ENCODE results near the gene CCDC18.
"Not testable (repeated sequence)": the region's sequence is repeated elsewhere in the genome, so short reads cannot be mapped to it uniquely, and the experiment has no call there.

Gene CCDC18, protein sequence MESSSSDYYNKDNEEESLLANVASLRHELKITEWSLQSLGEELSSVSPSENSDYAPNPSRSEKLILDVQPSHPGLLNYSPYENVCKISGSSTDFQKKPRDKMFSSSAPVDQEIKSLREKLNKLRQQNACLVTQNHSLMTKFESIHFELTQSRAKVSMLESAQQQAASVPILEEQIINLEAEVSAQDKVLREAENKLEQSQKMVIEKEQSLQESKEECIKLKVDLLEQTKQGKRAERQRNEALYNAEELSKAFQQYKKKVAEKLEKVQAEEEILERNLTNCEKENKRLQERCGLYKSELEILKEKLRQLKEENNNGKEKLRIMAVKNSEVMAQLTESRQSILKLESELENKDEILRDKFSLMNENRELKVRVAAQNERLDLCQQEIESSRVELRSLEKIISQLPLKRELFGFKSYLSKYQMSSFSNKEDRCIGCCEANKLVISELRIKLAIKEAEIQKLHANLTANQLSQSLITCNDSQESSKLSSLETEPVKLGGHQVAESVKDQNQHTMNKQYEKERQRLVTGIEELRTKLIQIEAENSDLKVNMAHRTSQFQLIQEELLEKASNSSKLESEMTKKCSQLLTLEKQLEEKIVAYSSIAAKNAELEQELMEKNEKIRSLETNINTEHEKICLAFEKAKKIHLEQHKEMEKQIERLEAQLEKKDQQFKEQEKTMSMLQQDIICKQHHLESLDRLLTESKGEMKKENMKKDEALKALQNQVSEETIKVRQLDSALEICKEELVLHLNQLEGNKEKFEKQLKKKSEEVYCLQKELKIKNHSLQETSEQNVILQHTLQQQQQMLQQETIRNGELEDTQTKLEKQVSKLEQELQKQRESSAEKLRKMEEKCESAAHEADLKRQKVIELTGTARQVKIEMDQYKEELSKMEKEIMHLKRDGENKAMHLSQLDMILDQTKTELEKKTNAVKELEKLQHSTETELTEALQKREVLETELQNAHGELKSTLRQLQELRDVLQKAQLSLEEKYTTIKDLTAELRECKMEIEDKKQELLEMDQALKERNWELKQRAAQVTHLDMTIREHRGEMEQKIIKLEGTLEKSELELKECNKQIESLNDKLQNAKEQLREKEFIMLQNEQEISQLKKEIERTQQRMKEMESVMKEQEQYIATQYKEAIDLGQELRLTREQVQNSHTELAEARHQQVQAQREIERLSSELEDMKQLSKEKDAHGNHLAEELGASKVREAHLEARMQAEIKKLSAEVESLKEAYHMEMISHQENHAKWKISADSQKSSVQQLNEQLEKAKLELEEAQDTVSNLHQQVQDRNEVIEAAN (N-terminal part only)

GRCh38 chr1:93180723-93181613, at the start of gene CCDC18:
CCDC18 (plus strand) TSS chr1:93180724; CDS start chr1:93183362, 2,638 bp downstream.
- DNase-seq = no peak

GRCh38 chr1:93132638-93133037, 47.9 kb upstream of the CCDC18 start:
- no peak for DNase-seq

DNA sequence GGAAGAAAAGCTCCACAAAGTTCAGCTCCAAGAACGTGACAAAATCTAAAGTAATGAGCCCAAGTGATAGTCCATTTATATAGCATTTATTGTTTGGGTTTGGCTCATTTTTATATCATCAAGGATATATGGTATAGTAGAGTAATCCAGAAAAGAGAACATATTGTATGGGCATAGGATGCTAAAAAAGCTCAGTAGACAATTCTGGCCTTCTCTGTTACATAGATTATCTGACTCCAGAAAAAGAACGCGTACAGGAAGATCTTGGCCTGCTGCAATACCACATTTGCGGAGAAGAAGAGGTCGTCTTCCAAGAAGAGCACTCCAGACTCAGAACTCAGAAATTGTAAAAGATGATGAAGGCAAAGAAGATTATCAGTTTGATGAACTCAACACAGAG, 44.1 kb upstream of the CCDC18 start:
- no peak for DNase-seq

GRCh38 chr1:93137604-93138292, 42.8 kb upstream of the CCDC18 start:
- DNase-seq = no peak

- DNase-seq = no peak
These were observed 40.4 kb upstream of the CCDC18 start for GRCh38 chr1:93140106-93140505.

GRCh38 chr1:93142161-93142560, 38.4 kb upstream of the CCDC18 start:
- DNase-seq = no peak

DNA sequence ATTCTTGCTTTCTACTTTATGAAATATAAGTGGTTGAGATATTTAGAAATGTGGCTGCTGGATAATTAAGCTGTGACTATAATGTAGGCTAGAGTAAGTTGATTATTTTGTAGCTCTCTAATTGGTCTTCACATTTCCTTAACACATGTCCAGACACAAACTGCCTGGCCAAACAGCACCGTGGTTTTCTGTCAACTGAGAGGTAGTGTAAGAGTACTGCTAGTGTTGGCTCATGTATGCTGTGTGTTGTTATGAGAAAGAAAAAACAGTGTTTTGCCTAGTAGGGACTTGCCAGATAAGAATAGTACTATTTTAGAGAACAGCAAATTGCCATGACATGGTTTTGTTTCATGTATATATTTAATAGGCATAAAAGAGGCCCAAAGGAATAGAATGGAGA, 37.4 kb upstream of the CCDC18 start:
- DNase-seq = no peak

DNA sequence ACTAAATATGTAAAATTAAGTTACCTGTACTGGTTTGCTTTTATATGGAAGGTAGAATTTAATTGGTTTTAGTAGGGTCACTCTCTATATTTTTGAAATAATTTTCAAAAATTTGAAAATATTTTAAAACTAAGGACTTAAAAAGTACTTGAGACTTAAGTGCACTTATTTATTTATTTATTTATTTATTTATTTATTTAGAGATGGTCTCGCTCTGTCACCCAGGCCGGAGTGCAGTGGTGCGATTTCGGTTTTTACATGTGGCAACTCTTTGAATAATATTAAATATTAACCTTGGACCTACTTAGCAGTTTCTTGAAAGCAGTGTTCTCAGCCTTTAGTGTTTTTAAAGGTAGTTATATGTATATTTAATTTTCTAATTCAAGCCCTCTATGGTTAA, 36.8 kb upstream of the CCDC18 start:
- no peak for DNase-seq

DNA sequence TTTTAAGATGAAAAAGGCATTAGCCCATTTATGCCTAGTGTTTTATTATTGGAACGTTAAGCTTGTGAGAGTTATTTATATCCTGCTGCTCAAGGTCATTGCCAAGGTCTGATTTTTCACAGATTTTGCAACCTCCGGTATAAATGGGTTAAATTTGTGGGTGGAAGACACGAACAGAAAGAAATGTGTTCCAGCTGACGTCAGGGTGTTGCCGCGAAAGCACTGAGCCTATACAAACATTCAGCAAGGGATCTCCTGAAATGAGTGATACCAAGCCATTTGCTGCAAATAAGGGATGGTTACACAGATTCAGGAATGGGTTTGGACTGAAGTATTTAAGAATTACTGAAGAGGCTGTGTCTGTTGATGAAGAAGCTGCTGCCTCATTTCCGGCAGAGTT, 32.5 kb upstream of the CCDC18 start:
- no peak for DNase-seq

DNA sequence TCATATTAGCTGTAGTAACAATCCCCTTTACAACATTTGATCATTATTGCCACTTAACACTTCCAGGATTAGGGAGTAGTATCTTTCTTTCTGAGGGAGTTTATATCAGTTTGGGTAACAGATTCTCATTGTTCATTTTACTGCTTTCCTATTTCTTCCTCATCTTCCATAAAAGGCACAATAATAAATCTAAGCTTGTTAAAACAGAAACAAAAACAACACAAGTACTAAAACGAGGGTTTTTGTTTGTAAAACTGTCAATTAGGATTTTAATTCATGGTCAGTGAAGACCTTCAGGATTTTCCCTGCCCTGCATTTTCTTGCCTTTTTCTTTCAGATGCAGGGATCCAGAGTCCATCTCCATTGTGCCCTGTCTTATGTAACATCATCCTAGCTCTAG, 29.8 kb upstream of the CCDC18 start:
- no peak for DNase-seq

DNA sequence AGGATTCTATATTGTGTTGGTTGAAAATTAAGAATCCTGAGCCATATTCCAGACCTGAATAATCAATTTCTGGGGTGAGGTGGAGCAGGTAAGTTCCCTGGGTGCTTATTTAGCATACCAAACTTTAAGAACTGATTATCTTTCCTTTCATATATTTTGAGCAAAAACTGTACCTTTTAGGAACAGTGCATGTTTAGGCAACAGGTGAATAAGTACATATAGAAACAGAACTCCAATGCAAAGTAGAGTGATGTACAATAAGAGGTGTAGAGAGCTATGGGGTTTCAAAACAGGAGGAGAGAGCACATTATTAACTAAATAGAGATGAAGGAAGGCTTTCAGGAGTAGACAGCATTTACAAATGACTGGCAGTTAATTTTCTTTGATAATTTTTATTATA, 29.1 kb upstream of the CCDC18 start:
- no peak for DNase-seq

- DNase-seq = no peak
These were observed 27.7 kb upstream of the CCDC18 start for GRCh38 chr1:93152835-93153234.

DNA sequence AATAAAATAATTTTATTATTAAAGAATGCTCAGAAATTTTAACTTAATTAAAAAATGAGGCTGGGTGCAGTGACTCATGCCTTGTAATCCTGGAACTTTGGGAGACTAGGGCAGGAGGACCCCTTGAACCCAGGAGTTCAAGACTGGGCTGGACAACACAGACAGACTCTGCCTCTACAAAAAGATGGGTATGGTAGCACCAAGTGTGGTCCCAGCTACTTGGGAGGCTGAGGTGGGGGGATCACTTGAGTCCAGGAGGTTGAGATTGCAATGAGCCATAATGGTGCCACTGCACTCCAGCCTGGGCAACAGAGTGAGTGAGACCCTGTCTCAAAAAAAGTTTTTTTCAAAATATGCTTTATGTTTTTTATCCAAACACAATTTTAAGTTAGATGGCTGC, 25.6 kb upstream of the CCDC18 start:
- DNase-seq = no peak

- no peak for DNase-seq
These were observed 25.2 kb upstream of the CCDC18 start for GRCh38 chr1:93155335-93155734.

DNA sequence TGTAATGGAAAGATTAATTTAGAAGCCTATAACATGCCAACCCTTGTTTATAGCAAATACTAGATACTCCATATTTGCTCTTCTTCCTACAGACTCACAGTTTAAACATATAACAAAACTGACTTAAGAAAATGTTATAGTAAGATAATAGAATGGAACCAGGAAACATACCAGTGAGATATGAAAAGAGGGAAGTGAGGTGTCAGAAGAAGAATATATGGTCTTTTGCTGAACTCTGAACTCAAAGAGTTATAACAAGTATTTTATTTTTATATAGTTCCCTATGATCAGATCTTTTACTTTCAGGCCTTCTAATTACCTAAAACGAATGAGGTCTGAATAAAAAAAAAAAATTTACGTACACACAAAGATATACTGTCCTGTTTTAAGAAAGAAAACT, 21.2 kb upstream of the CCDC18 start:
- DNase-seq = no peak

DNA sequence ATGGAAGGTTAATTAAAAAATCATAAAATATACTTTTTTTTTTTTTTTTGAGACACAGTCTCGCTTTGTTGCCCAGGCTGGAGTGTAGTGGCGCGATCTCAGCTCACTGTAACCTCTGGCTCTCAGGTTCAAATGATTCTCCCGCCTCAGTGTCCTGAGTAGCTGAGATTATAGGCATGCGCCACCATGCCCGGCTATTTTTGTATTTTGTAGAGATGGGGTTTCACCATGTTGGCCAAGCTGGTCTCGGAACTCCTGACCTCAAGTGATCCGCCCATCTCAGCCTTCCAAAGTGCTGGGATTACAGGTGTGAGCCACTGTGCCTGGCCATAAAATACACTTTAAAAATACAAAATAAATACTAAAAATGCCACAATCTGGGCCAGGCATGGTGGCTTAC, 17.2 kb upstream of the CCDC18 start:
- DNase-seq = not testable (repeated sequence)

DNA sequence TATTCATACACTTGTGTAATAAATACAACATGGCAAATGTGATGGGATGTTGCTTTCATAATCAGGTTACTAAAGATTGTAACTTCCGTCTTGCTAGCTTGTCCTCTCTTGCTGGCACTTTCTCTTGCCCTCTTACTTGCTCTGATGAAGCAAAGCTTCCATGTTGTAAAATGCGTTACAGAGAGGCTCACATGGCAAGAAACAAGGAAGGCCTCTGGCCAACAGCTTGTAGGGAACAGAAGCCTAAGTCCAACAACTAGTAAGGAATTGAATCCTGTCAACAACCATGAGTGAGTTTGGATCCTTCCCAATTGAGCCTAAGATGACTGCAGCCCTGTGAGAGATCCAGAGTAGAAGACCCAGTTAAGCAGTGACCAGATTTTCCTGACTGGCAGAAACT, 15.7 kb upstream of the CCDC18 start:
- no peak for DNase-seq

DNA sequence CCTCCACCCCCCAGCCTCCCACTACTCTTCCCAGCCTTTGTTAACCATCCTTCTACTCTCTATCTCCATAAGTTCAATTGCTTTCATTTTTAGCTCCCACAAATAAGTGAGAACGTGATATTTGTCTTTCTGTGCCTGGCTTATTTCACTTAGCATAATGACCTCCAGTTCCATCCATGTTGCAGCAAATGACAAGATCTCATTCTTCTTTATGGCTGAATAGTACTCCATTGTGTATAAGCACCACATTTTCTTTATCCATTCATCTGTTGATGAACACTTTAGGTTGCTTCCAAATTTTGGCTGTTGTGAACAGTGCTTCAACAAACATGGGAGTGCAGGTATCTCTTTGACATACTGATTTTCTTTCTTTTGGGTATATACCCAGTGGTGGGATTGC, 14.6 kb upstream of the CCDC18 start:
- DNase-seq = not testable (repeated sequence)

- DNase-seq = no peak
These were observed 13.5 kb upstream of the CCDC18 start for GRCh38 chr1:93167006-93167405.

- DNase-seq = not testable (repeated sequence)
These were observed 10.3 kb upstream of the CCDC18 start for GRCh38 chr1:93170141-93170678.

DNA sequence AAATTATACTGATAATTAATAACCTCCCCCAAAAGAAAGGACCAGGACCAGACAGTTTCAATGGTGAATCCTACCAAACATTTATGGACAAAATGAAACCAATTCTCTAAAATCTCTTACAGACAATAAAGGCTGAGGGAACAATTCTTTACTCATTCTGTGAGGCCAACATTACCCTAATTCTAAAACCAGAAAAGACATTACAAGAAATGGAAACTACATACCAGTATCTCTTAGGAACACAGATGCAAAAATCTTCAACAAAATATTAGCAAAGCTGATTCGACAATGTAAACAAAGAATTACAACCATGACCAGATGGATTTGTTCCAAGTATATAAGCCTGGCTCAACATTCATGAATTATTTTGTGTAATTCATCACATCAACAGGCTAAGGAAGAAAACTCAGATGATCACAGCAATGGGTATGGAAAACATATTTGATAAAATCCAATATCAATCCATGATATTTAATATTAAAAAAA, 8.9 kb upstream of the CCDC18 start:
- DNase-seq = no peak

Data from NCI-H146 (cell line).